ENCODE measurements around the gene CCDC85A. TPM values are rescaled to one million over a fixed set of nuclear protein-coding genes. Genes with fewer than 3 reads are reported as not detected.

Gene CCDC85A
- total RNA-seq, 1 donor from 2014 or later, result not detected

GRCh38 chr2:56334622-56335021, 150.8 kb downstream of the CCDC85A start:
- DNase-seq (ENCODE audit: low spot score), result no peak
- Mint-ChIP-seq H3K9me3 (no peaks in the 10 kb centered on the region), H3K36me3 (ENCODE audit: low read depth) (no peaks in the 10 kb centered on the region), H3K27ac (no peak overlapping the region), H3K4me3 (no peak overlapping the region), H3K4me1 (ENCODE audit: low read depth) (no peaks in the 10 kb centered on the region), H3K27me3 (ENCODE audit: insufficient read depth) (no peaks in the 10 kb centered on the region)
- intact Hi-C loops (cut with micrococcal nuclease), result no loop called here

- H3K27me3 Mint-ChIP-seq (ENCODE audit: insufficient read depth), result no peaks in the 10 kb centered on the region
- no peak overlapping the region for H3K4me3 Mint-ChIP-seq
- H3K4me1 Mint-ChIP-seq (ENCODE audit: low read depth), result no peaks in the 10 kb centered on the region
- no peaks in the 10 kb centered on the region for H3K9me3 Mint-ChIP-seq
- no peak overlapping the region for H3K27ac Mint-ChIP-seq
- intact Hi-C loops (cut with micrococcal nuclease), result no loop called here
- H3K36me3 Mint-ChIP-seq (ENCODE audit: low read depth), result no peaks in the 10 kb centered on the region
- DNase-seq (ENCODE audit: low spot score), result no peak
Measured at GRCh38 chr2:56335101-56335500, 151.3 kb downstream of the CCDC85A start.

DNA sequence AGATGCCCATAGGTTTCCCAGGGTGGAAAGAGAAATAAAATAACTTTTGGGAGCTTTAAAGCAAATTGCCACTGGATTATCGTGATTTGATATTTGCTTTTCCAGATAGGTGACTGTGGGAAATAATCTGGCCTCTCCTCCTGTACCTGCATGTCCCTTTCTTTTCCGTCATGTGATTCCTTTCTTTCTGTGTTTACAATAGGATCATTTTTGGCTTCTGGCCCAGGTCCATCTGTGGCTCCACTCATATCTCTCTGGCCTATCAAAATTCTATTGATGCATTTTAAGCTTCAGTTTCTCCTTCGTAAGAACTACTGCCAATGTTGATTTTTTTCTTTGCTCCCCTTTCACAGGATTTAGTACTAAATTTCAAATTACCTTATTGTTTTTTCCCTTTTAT, 153.6 kb downstream of the CCDC85A start:
- DNase-seq (ENCODE audit: low spot score), result no peak
- H3K27me3 Mint-ChIP-seq (ENCODE audit: insufficient read depth), result no peaks in the 10 kb centered on the region
- no peaks in the 10 kb centered on the region for H3K4me1 Mint-ChIP-seq (ENCODE audit: low read depth)
- H3K4me3 Mint-ChIP-seq, result no peak overlapping the region
- H3K9me3 Mint-ChIP-seq, result no peaks in the 10 kb centered on the region
- H3K36me3 Mint-ChIP-seq (ENCODE audit: low read depth), result no peaks in the 10 kb centered on the region
- H3K27ac Mint-ChIP-seq, result no peak overlapping the region
- intact Hi-C loops (cut with micrococcal nuclease), result no loop called here

DNA sequence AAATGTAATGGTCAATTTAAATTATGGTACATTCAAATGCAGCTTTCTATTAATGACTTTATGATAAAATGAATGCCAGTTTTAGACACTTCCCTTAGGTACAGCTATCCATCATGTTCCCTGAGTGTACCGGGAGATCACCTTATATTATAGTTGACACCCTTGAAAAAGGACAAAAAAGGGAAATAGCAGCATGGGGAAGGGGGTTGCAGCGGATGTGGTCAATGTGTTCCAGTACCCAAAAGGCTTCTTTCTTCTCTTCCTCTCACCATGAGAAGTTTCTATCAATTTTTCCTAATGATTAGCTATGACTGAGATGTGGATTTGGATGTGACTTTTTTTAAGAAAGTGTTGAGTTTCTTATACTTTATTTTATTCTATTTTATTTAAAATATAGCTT, 154.4 kb downstream of the CCDC85A start:
- intact Hi-C loops (cut with micrococcal nuclease), result no loop called here
- Mint-ChIP-seq H3K9me3 (no peaks in the 10 kb centered on the region), H3K36me3 (ENCODE audit: low read depth) (no peaks in the 10 kb centered on the region), H3K27ac (no peak overlapping the region), H3K4me1 (ENCODE audit: low read depth) (no peaks in the 10 kb centered on the region), H3K4me3 (no peak overlapping the region), H3K27me3 (ENCODE audit: insufficient read depth) (no peaks in the 10 kb centered on the region)
- no peak for DNase-seq (ENCODE audit: low spot score)

DNA sequence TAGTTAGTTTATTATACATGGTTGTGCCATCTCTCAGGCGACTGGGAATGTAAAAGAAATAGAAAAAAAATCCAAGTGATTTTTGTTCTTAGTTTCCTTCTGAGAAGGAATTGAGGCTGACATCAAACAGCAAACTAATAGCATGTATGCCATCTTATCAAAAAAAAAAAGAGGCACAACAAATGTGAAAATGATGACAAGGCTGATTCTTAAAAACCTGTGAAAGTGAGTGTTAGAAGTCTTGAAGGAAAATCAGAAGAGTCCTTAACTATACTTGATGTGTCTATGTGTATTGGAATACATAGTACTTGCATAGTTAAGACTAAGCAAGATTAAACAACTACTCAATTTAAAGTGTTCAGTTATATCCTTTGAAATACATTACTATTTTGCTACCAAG, 161.0 kb downstream of the CCDC85A start:
- Mint-ChIP-seq H3K27ac (no peak overlapping the region), H3K4me1 (ENCODE audit: low read depth) (no peaks in the 10 kb centered on the region), H3K9me3 (no peaks in the 10 kb centered on the region), H3K4me3 (no peak overlapping the region), H3K36me3 (ENCODE audit: low read depth) (no peaks in the 10 kb centered on the region), H3K27me3 (ENCODE audit: insufficient read depth) (no peaks in the 10 kb centered on the region)
- no peak for DNase-seq (ENCODE audit: low spot score)
- intact Hi-C loops (cut with micrococcal nuclease), result no loop called here

DNA sequence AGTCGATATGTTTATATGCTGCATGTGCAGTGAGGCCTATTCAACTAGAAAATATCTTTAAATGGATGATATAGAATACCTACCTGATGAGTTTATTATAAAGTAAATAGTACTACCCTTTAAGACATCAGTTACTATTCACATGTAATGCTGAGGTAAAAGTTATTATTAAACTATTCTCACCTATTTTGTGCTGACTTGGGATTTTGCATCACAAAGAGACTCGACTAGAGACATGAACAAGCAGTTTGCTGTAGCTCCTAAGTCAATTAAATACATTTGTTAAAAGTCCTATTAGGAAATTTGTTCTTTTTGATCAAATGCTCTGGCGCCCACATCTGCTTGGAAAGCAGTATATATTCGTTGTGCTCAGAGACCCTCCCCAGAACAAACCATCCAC, 164.1 kb downstream of the CCDC85A start:
- intact Hi-C loops (cut with micrococcal nuclease), result no loop called here
- Mint-ChIP-seq H3K4me1 (ENCODE audit: low read depth) (no peaks in the 10 kb centered on the region), H3K36me3 (ENCODE audit: low read depth) (no peaks in the 10 kb centered on the region), H3K27ac (no peak overlapping the region), H3K4me3 (no peak overlapping the region), H3K27me3 (ENCODE audit: insufficient read depth) (no peaks in the 10 kb centered on the region), H3K9me3 (no peaks in the 10 kb centered on the region)
- DNase-seq (ENCODE audit: low spot score), result no peak

DNA sequence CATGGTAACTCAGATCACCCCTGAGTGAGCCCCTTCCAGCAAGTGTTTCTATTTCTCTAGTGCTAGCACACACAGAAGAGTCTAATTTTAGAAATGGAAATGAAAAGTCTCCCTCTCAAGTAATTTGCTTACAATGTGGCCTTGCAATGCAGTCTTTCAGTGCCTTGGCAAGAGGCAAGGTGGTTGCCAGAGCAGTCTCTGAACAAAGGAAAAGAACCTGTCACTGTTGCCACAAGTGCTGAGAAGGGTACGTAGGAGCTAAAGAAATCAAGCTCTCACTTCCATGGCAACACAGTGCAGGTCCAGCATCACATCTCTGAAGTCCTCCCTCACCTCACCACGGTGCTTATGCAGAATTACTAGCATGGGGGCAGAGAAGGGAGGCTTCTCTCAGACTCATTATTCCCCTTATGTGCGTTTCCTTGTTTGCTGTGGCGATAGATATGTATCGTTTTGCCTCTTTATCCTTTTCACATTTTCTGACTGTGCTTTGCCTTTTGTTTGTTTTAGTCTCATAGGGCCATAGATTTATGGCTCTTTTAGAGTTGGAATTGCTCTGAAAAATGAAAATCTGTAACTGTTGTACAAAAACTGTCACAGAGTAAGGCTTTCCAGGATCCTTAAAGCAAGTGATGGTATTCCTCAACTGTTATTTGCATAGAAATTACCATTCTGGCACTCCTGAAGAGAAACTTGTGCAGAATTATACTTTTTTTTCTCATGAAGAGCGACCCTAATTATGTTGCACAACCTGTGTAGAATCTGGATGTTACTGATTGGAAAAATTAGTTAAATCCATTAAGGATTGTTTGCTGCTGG, 164.8 kb downstream of the CCDC85A start:
- Mint-ChIP-seq H3K27me3 (ENCODE audit: insufficient read depth) (no peaks in the 10 kb centered on the region), H3K9me3 (no peaks in the 10 kb centered on the region), H3K27ac (no peak overlapping the region), H3K4me3 (no peak overlapping the region), H3K4me1 (ENCODE audit: low read depth) (no peaks in the 10 kb centered on the region), H3K36me3 (ENCODE audit: low read depth) (no peaks in the 10 kb centered on the region)
- intact Hi-C loops (cut with micrococcal nuclease), result no loop called here
- DNase-seq (ENCODE audit: low spot score), result no peak

DNA sequence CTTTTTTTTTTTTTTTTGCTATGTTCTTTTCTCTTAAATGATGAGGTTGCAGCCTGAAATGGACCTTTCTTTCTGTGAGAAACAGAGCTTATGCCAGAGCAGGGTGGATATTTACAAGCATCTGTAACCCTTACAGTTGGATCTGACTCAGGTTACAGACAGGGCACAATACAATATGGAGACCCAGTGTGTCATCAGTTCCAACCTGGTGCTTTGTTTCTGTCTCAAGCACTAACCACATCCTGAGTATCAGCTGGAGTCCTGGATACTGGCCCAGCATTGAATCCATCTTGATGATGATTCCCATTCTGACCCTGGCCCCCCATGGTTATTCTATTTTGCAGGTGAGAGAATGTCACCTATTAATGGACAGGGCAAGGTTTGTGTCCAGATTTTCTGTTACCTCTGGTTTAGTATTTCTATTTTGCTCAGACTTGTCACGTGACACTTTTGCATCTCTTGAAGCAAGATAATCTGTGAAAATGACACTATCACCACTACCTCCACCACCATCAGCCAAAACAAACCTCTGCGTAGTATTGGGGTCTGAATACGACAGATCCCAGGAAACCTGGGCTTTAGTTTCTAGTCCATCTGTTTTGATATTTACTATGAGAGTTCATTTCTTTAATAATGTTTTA, 174.0 kb downstream of the CCDC85A start:
- Mint-ChIP-seq H3K36me3 (ENCODE audit: low read depth) (no peaks in the 10 kb centered on the region), H3K4me3 (no peak overlapping the region), H3K4me1 (ENCODE audit: low read depth) (no peaks in the 10 kb centered on the region), H3K27ac (no peak overlapping the region), H3K9me3 (peaks cover 5% of the 10 kb centered on the region), H3K27me3 (ENCODE audit: insufficient read depth) (no peaks in the 10 kb centered on the region)
- no peak for DNase-seq (ENCODE audit: low spot score)
- intact Hi-C loops (cut with micrococcal nuclease), result no loop called here

- no peaks in the 10 kb centered on the region for H3K36me3 Mint-ChIP-seq (ENCODE audit: low read depth)
Measured at GRCh38 chr2:56361844-56362243, 178.1 kb downstream of the CCDC85A start.

DNA sequence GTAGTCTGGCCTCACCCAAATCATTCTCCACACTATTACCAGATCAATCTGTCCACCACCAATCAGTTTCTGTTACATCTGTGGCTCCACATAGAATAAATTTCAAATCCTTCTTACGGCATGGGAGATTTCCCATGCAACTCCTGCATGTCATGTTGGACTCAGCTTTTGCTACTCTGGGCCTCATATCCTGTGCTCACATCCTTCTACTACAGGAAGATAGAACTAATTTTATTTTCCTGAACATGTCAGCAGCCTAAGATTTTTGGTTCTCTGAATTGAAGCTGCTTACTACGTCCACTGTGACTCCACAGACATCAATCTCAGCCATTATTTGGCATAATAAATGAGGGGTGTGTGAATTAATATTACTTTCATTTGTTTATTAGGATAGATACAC, 181.1 kb downstream of the CCDC85A start:
- H3K9me3 Mint-ChIP-seq, result peaks cover 5% of the 10 kb centered on the region
- DNase-seq (ENCODE audit: low spot score), result no peak
- no peaks in the 10 kb centered on the region for H3K27me3 Mint-ChIP-seq (ENCODE audit: insufficient read depth)
- no peaks in the 10 kb centered on the region for H3K4me1 Mint-ChIP-seq (ENCODE audit: low read depth)
- H3K4me3 Mint-ChIP-seq, result no peak overlapping the region
- intact Hi-C loops (cut with micrococcal nuclease), result no loop called here
- H3K36me3 Mint-ChIP-seq (ENCODE audit: low read depth), result no peaks in the 10 kb centered on the region
- no peak overlapping the region for H3K27ac Mint-ChIP-seq

More at GRCh38 chr2:56361844-56362243, 178.1 kb downstream of the CCDC85A start:
- Mint-ChIP-seq H3K9me3 (peaks cover 5% of the 10 kb centered on the region), H3K27ac (no peak overlapping the region), H3K4me3 (no peak overlapping the region), H3K4me1 (ENCODE audit: low read depth) (no peaks in the 10 kb centered on the region), H3K27me3 (ENCODE audit: insufficient read depth) (no peaks in the 10 kb centered on the region)
- intact Hi-C loops (cut with micrococcal nuclease), result no loop called here
- no peak for DNase-seq (ENCODE audit: low spot score)

DNA sequence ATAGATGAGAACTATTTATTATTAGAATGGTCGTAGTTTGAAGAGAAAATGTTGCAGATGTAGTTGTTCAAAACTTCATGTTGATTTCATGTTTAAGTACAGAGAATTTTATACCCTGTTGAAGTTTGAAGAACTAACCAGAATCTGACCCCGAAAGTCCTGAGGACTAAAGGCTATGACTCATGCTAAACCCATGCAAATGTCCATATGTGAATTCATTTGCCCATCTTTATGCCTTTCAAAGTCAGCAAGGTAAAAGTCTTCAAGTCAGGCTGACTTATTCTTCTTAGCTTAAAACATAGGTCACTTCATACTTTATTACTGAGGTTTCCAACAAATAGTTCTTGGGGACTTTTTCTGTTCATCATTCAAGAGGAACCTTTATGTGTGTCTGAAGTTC, 185.5 kb downstream of the CCDC85A start:
- Mint-ChIP-seq H3K27ac (no peak overlapping the region), H3K4me3 (no peak overlapping the region), H3K27me3 (ENCODE audit: insufficient read depth) (no peaks in the 10 kb centered on the region), H3K4me1 (ENCODE audit: low read depth) (no peaks in the 10 kb centered on the region), H3K9me3 (no peaks in the 10 kb centered on the region), H3K36me3 (ENCODE audit: low read depth) (no peaks in the 10 kb centered on the region)
- intact Hi-C loops (cut with micrococcal nuclease), result no loop called here
- DNase-seq (ENCODE audit: low spot score), result no peak

GRCh38 chr2:56372071-56372656, 188.4 kb downstream of the CCDC85A start:
- H3K4me1 Mint-ChIP-seq (ENCODE audit: low read depth), result no peaks in the 10 kb centered on the region
- H3K4me3 Mint-ChIP-seq, result no peak overlapping the region
- H3K36me3 Mint-ChIP-seq (ENCODE audit: low read depth), result no peaks in the 10 kb centered on the region
- DNase-seq (ENCODE audit: low spot score), result no peak
- no peak overlapping the region for H3K27ac Mint-ChIP-seq
- intact Hi-C loops (cut with micrococcal nuclease), result no loop called here
- no peaks in the 10 kb centered on the region for H3K27me3 Mint-ChIP-seq (ENCODE audit: insufficient read depth)
- H3K9me3 Mint-ChIP-seq, result no peaks in the 10 kb centered on the region

DNA sequence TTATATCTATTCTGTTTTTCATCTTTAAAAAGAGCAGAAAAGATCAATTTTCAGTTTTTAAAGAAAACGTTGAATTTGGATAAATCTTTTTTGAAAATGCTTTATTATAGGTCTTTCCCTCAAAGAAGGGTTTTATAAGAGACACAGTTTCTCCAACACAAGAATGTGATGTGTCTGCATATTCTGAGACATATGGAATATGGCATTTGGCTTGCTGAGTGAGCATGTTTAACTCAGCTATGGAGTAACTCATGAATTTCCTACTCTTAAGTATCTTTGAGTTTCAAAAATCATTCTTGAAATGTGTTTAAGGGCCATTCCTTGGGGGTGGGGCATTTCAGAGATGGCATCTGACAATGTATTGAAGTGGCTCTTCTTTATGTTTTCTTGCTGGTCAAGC, 191.5 kb downstream of the CCDC85A start:
- Mint-ChIP-seq H3K4me3 (no peak overlapping the region), H3K36me3 (ENCODE audit: low read depth) (no peaks in the 10 kb centered on the region), H3K4me1 (ENCODE audit: low read depth) (no peaks in the 10 kb centered on the region), H3K27me3 (ENCODE audit: insufficient read depth) (no peaks in the 10 kb centered on the region), H3K27ac (no peak overlapping the region), H3K9me3 (no peaks in the 10 kb centered on the region)
- intact Hi-C loops (cut with micrococcal nuclease), result no loop called here
- DNase-seq (ENCODE audit: low spot score), result no peak
